HG03565 (cell line): ENCODE data around the gene HYAL4.
"Not testable (repeated sequence)": the region's sequence is repeated elsewhere in the genome, so short reads cannot be mapped to it uniquely, and the experiment has no call there.

Experiments
- ATAC-seq: cut with Tn5 transposase; IDR thresholded peaks from one replicate; pipeline ENCODE4 v1.9.1; 2021; ENCODE audit warnings: mild to moderate bottlenecking, moderate library complexity; ENCODE audit not compliant: unreplicated experiment

HYAL4 gene

GRCh38 chr7:123844712-123845219 lies at the start of gene HYAL4:
HYAL4 (plus strand) TSS chr7:123845169; CDS start chr7:123868274, 23,105 bp downstream.
- ATAC-seq, result no peak

DNA sequence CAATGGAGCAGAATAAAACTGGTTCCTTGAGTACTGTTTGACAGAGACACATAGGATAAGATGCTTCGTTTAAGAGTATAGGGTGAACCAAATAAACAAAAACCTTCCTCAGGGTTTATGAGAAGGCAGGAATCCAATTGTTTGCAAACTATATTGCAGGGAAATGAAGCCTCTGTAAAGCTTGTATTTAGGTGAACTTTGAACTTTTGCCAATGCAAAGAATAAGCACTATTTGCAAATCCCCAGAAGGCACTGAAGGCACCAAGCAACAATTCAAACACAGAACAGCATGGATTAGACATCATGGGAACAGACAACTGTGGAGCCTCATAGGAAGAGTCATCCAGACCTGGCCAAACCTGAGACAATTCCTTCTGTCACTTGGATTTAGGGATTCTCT lies 49.1 kb upstream of the HYAL4 start:
- ATAC-seq, result no peak

DNA sequence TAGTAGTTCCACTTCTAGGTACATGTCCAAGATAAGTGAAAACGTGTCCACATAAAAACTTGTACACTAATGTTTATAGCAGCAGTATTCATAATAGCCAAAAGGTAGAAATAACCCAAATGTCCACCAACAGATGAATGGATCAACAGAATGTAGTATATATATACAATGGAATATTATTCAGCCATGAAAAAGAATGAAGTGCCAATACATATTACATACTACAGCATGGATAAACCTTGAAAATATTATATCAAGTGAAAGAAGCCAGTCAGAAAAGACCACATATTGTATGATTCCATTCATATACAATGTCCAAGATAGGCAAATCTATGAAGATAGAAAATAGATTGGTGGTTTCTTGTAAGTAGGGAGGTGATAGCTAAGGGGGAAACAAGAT lies 48.4 kb upstream of the HYAL4 start:
- no peak for ATAC-seq

GRCh38 chr7:123797673-123798531 lies 47.1 kb upstream of the HYAL4 start:
- peak; percentile 50 for ATAC-seq

DNA sequence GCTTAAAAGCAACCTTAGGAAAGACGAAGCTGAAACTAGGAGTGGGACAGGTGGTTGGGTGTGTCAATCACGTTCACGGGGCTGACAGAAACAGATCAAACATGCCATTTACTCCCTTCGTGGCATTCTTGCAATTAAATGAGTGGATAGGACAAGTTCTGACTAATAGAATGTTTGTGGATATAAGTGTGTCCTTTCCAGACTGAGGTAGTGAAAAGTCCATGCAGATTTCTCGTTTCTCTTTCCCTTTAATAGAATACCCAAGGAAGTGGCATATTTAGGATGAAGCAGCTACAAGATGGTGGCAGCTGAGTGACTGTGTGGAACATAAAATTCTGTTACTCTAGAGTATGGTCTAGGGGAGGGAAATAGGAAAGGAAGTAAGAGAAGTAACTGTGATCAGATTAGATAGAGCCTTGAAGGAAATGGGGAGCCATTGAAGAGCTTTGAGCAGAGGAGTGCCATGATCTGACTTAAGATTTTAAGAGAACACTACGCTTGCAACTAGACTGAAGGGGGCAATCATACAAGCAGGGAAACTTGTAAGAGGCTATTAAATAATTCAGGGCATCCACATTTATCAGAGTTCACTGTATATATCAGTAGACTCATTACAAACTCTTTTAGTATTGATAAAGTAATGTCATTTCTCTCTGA lies 46.3 kb upstream of the HYAL4 start:
- ATAC-seq, result no peak

GRCh38 chr7:123802249-123802648 lies 42.7 kb upstream of the HYAL4 start:
- ATAC-seq, result no peak

DNA sequence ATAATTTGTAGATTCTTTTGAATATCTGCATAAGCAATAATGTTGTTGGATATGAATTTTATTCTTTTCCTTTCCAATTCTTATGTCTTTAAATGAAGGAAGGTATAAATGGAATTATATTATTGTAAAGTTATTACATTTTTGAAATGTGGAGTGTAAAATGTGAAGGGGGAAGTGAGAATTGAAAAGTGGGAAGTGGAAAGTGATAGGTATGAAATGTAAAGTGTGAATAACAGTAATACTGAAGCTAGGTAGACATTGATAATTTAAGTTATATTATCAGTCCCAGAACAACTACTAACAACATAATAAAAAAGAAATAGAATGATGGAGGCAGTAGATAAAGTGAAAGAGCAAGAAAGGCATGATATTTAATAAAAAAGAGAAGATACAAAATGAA lies 39.7 kb upstream of the HYAL4 start:
- ATAC-seq, result no peak

DNA sequence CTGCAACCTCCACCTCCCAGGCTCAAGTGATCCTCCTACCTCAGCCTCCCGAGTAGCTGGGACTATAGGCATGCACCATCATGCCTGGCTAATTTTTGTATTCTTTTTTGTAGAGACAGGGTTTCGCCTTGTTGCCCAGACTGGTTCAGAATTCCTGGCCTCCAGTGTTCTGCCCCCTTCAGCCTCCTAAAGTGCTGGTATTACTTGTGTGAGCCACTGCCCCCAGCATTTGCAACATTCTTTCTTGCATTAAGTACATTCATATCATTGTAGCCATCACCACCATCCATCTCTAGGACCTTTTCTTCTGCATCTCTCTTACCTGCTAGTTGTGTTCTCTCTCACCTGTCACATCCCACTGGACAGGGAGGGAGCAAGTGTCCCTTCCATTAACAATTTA lies 35.5 kb upstream of the HYAL4 start:
- ATAC-seq, result no peak

- no peak for ATAC-seq
Observed at GRCh38 chr7:123811056-123811455, 33.9 kb upstream of the HYAL4 start.

GRCh38 chr7:123816916-123817315 lies 28.1 kb upstream of the HYAL4 start:
- ATAC-seq, result no peak

DNA sequence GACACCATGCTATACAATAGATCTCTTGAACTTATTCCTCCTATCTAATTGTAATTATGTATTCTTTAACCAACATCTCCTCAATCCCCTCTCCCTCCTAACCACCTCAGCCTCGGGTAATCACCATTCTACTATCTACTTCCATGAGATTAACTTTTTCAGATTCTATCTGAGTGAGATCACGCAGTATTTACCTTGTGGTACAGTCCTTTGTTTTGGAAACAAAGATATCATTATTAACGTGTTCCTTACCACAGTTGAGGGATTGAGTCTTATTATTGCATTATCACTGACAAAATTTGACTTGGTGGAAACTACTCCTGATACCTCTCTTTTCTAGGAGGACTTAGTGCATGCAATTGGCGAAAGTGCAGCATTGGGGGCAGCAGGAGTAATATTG lies 26.0 kb upstream of the HYAL4 start:
- no peak for ATAC-seq

- not testable (repeated sequence) for ATAC-seq
Observed at GRCh38 chr7:123819795-123820194, 25.2 kb upstream of the HYAL4 start.

DNA sequence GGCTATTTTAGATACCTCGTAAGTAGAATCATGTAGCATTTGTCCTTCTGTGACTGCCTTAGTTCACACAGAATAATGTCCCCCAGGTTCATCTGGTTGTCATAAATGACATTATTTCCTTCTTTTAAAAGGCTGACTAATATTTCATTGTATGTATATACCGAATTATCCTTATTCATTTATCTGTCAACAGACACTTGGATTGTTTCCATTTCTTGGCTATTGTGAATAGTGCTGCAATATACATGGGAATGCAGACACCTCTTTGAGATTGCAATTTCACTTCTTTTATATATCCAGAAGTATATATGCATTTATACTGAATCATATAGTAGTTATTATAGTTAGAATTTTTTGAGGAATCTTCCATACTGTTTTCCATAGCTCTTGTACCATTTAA lies 24.1 kb upstream of the HYAL4 start:
- ATAC-seq, result no peak

- ATAC-seq, result no peak
Observed at GRCh38 chr7:123821320-123821719, 23.6 kb upstream of the HYAL4 start.

- ATAC-seq, result peak; percentile 92
Observed at GRCh38 chr7:123823898-123824753, 20.8 kb upstream of the HYAL4 start.

DNA sequence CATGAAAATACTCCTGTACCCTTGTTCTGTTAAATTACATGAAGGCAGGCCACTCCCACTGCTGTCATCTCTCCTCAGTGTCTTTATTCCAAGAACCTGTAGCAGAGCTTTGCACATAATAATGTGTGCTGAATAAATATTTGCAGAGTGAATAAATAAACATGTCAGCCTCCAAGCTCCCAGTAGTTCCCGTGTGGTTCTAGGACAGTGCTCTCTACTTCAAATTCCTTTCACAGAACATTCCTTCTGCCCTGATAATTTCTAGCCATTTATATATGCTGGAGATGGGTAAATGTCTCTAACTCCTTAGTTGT lies 20.3 kb upstream of the HYAL4 start:
- ATAC-seq, result no peak

- no peak for ATAC-seq
Observed at GRCh38 chr7:123828805-123829204, 16.2 kb upstream of the HYAL4 start.

DNA sequence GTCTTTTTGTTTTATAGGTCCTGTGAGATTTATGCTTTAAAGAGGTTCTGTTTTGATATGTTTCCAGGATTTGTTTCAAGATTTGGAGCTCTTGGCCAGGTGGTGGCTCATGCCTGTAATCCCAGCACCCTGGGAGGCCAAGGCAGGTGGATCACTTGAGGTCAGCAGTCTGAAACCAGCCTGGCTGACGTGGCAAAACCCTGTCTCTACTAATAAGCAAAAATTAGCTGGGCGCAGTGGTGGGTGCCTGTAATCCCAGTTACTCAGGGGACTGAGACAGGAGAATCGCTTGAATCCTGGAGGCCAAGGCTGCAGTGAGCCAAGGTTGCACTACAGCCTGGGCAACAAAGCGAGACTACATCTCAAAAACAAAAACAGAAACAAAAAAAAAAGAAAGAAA lies 8.3 kb upstream of the HYAL4 start:
- ATAC-seq, result no peak

GRCh38 chr7:123839106-123839505 lies 5.9 kb upstream of the HYAL4 start:
- ATAC-seq, result not testable (repeated sequence)

DNA sequence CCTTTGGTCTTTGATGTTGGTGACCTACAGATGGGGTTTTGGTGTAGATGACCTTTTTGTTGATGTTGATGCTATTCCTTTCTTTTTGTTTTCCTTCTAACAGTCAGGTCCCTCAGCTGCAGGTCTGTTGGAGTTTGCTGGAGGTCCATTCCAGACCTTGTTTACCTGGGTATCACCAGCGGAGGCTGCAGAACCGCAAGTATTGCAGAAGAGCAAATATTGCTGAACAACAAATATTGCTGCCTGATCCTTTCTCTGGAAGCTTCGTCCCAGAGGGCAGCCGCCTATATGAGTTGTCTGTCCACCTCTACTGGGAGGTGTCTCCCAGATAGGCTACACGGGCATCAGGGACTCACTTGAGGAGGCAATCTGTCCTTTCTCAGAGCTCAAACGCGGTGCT lies 827 bp upstream of the HYAL4 start:
- ATAC-seq, result not testable (repeated sequence)

- ATAC-seq, result no peak
Observed at GRCh38 chr7:123845823-123846216, 851 bp downstream of the HYAL4 start.
